HG02852 (cell line): ENCODE results near the gene SMIM13.
A peak's percentile ranks its signal among the peaks of the same experiment; 100 is the strongest.

Source experiments
- ATAC-seq: cut with Tn5 transposase; IDR thresholded peaks from one replicate; pipeline ENCODE4 v1.9.1; 2021; ENCODE audit warnings: mild to moderate bottlenecking, moderate library complexity; ENCODE audit not compliant: unreplicated experiment

The SMIM13 gene

GRCh38 chr6:11120271-11121005, 26.8 kb downstream of the SMIM13 start:
- no peak for ATAC-seq

- ATAC-seq: no peak
These were observed 28.2 kb downstream of the SMIM13 start for GRCh38 chr6:11121851-11122250.

GRCh38 chr6:11122380-11122779, 28.7 kb downstream of the SMIM13 start:
- ATAC-seq: no peak

- no peak for ATAC-seq
These were observed 30.3 kb downstream of the SMIM13 start for GRCh38 chr6:11123978-11124377.

- ATAC-seq: no peak
These were observed 33.2 kb downstream of the SMIM13 start for GRCh38 chr6:11126876-11127275.

- ATAC-seq: no peak
These were observed 35.0 kb downstream of the SMIM13 start for GRCh38 chr6:11128608-11129007.

GRCh38 chr6:11129908-11130565, 36.4 kb downstream of the SMIM13 start:
- peak; percentile 84 for ATAC-seq

- no peak for ATAC-seq
These were observed 37.0 kb downstream of the SMIM13 start for GRCh38 chr6:11130605-11131004.

GRCh38 chr6:11132194-11132888, 38.7 kb downstream of the SMIM13 start:
- no peak for ATAC-seq

- no peak for ATAC-seq
These were observed 39.6 kb downstream of the SMIM13 start for GRCh38 chr6:11133281-11133680.

GRCh38 chr6:11136809-11137208, 43.2 kb downstream of the SMIM13 start:
- no peak for ATAC-seq

GRCh38 chr6:11139051-11139960, 45.7 kb downstream of the SMIM13 start:
- ATAC-seq: no peak

GRCh38 chr6:11140056-11140455, 46.4 kb downstream of the SMIM13 start:
- no peak for ATAC-seq

GRCh38 chr6:11141295-11141694, 47.7 kb downstream of the SMIM13 start:
- ATAC-seq: no peak

- no peak for ATAC-seq
These were observed 48.8 kb downstream of the SMIM13 start for GRCh38 chr6:11142296-11143027.

GRCh38 chr6:11143394-11144371, 50.0 kb downstream of the SMIM13 start:
- no peak for ATAC-seq

- ATAC-seq: peak; percentile 71
These were observed 50.8 kb downstream of the SMIM13 start for GRCh38 chr6:11144393-11144851.

GRCh38 chr6:11146117-11146826, 52.6 kb downstream of the SMIM13 start:
- no peak for ATAC-seq
